ENCODE results near the gene CCER1.

GRCh38 chr12:90922145-90922627 is 32.8 kb downstream of the CCER1 start:
- no peak for TF ChIP-seq CEBPB (IDR thresholded peaks at IDR 0.05)
- TF ChIP-seq MAX (IDR thresholded peaks at IDR 0.05) = no peak
- TF ChIP-seq TEAD4 (IDR thresholded peaks at IDR 0.05) = no peak
- no peak for TF ChIP-seq EGR1 (IDR thresholded peaks at IDR 0.05)
- TF ChIP-seq REST (IDR thresholded peaks at IDR 0.05; ENCODE audit: low read depth) = no peak
- TF ChIP-seq TAF1 (IDR thresholded peaks at IDR 0.05; ENCODE audit: low read depth) = no peak
- TF ChIP-seq YY1 (IDR thresholded peaks at IDR 0.05; ENCODE audit: low read depth) = no peak
- no peak for TF ChIP-seq NFIC (IDR thresholded peaks at IDR 0.05)
- no peak for TF ChIP-seq FOXM1 (IDR thresholded peaks at IDR 0.05; ENCODE audit: borderline replicate concordance, low read depth)
- no peak for TF ChIP-seq TCF12 (IDR thresholded peaks at IDR 0.05; ENCODE audit: low read depth)
- TF ChIP-seq ZBTB7A (IDR thresholded peaks at IDR 0.05; ENCODE audit: low read depth) = no peak
- TF ChIP-seq EP300 (IDR thresholded peaks at IDR 0.05; ENCODE audit: borderline replicate concordance) = no peak
- TF ChIP-seq CREB1 (IDR thresholded peaks at IDR 0.05; ENCODE audit: low read depth) = no peak
